HFFc6 (cell line): ENCODE measurements around the gene RPS6KB2. TPM values are rescaled to one million over a fixed set of nuclear protein-coding genes. Genes with fewer than 3 reads are reported as not detected.
A peak's percentile ranks its signal among the peaks of the same experiment; 100 is the strongest.

Experiments
- DNase-seq: peaks from one replicate; pipeline ENCODE4 v3.0.0-alpha.2; 2018
- H3K27ac Mint-ChIP-seq: 2 replicates; pipeline ENCODE4 v1.8.0; 2020; ENCODE audit warnings: mild to moderate bottlenecking, mixed read lengths
- H3K27me3 Mint-ChIP-seq: 2 replicates; pipeline ENCODE4 v1.8.0; 2021; ENCODE audit warnings: mild to moderate bottlenecking, moderate library complexity, mixed read lengths; ENCODE audit not compliant: insufficient read depth
- H3K36me3 Mint-ChIP-seq: 2 replicates; pipeline ENCODE4 v1.8.0; 2021; ENCODE audit warnings: low read depth, mixed read lengths
- H3K4me1 Mint-ChIP-seq: 2 replicates; pipeline ENCODE4 v1.8.0; 2020; ENCODE audit warnings: low read depth, mixed read lengths
- H3K4me3 Mint-ChIP-seq: 2 replicates; pipeline ENCODE4 v1.8.0; 2020; ENCODE audit warnings: mild to moderate bottlenecking, moderate library complexity, mixed read lengths
- H3K9me3 Mint-ChIP-seq: 2 replicates; pipeline ENCODE4 v1.8.0; 2020; ENCODE audit warnings: mild to moderate bottlenecking, mixed read lengths
- total RNA-seq, 6 experiments: library from RNA; stranded (reverse); fragmentation: NEBNext Ultra II Directional; extraction: Animal tissue kit (Norgen Biotek cat#: 25700); gene quantifications; 2 replicates in 1 of 6; 3 replicates in 5 of 6; pipeline ENCODE4 v1.2.3, GENCODE V29; 2021
- TF ChIP-seq, protein P1 (sequence below): fragments of 200-600 bp; sonication (generic); IDR thresholded peaks from 2 replicates; pipeline ENCODE4 v1.5.0; 2021; ENCODE audit warnings: antibody characterized with exemption, mild to moderate bottlenecking

The RPS6KB2 gene
- total RNA-seq, 6 experiments from 2014 or later = 51.5 to 58.4 (median 55.8) TPM

- Mint-ChIP-seq H3K36me3 (no peaks in the 10 kb centered on the region), H3K4me1 (peaks cover 51% of the 10 kb centered on the region), H3K27me3 (peaks cover 2% of the 10 kb centered on the region), H3K27ac (no peak overlapping the region), H3K4me3 (no peak overlapping the region), H3K9me3 (no peaks in the 10 kb centered on the region)
- TF ChIP-seq, protein P1, sequence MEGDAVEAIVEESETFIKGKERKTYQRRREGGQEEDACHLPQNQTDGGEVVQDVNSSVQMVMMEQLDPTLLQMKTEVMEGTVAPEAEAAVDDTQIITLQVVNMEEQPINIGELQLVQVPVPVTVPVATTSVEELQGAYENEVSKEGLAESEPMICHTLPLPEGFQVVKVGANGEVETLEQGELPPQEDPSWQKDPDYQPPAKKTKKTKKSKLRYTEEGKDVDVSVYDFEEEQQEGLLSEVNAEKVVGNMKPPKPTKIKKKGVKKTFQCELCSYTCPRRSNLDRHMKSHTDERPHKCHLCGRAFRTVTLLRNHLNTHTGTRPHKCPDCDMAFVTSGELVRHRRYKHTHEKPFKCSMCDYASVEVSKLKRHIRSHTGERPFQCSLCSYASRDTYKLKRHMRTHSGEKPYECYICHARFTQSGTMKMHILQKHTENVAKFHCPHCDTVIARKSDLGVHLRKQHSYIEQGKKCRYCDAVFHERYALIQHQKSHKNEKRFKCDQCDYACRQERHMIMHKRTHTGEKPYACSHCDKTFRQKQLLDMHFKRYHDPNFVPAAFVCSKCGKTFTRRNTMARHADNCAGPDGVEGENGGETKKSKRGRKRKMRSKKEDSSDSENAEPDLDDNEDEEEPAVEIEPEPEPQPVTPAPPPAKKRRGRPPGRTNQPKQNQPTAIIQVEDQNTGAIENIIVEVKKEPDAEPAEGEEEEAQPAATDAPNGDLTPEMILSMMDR = peak; percentile 95
- peak; percentile 66 for DNase-seq
These were observed 45.8 kb upstream of the RPS6KB2 start for GRCh38 chr11:67382276-67383136.

DNA sequence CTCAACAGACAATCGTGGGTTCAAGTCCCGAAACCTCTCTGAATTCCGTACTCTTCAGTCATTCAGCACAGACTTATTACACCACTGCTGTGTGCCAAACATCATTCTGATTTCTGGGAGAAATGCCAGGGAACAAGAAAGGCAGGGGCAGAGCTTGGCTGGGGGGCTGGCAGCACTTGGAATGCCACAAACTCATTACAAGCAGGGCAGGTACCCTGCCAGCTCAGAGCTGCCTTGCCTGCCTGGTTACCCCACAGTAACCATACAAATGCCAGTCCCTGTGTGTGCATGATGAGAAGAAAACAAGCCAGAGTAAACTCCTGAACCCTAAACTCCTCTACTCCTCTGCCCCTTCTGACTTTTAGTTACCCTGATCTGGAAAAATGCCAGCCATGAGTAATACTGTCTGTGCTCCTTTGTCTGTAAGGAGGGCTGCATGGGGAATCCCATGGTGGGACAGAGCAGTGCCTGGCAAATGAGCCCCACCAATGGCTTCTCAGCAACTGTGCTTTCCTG is 43.4 kb upstream of the RPS6KB2 start:
- Mint-ChIP-seq H3K9me3 (no peaks in the 10 kb centered on the region), H3K27me3 (peaks cover 4% of the 10 kb centered on the region), H3K4me1 (peaks cover 43% of the 10 kb centered on the region), H3K36me3 (no peaks in the 10 kb centered on the region), H3K4me3 (no peak overlapping the region), H3K27ac (no peak overlapping the region)
- TF ChIP-seq, protein P1 = no peak
- peak; percentile 39 for DNase-seq

DNA sequence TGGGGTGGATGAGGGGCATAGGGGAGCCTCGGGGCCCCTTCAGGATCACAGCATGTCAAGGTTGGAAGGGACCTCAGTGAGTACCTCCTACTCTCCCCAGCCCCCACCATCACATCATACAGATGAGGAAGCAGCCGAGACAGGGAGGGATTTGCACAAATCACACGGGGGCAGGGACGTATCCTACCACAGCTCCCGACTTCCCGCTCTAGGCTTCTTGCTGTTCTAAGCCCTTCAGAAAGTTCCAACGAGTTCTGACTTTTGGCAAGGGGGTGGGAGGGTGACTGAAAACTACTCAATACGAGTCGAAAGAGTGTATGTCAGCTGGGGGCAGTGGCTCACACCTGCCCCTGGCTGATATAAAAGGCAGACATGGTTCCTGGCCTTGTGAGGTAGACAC is 41.2 kb upstream of the RPS6KB2 start:
- Mint-ChIP-seq H3K9me3 (no peaks in the 10 kb centered on the region), H3K27me3 (peaks cover 4% of the 10 kb centered on the region), H3K27ac (no peak overlapping the region), H3K4me1 (peaks cover 36% of the 10 kb centered on the region), H3K4me3 (no peak overlapping the region), H3K36me3 (no peaks in the 10 kb centered on the region)
- TF ChIP-seq, protein P1 = no peak
- DNase-seq = no peak

- peaks cover 34% of the 10 kb centered on the region for H3K4me1 Mint-ChIP-seq
- no peak overlapping the region for H3K4me3 Mint-ChIP-seq
- H3K27ac Mint-ChIP-seq = no peak overlapping the region
- TF ChIP-seq, protein P1 = no peak
- no peak for DNase-seq
- H3K27me3 Mint-ChIP-seq = peaks cover 4% of the 10 kb centered on the region
- no peaks in the 10 kb centered on the region for H3K9me3 Mint-ChIP-seq
- no peaks in the 10 kb centered on the region for H3K36me3 Mint-ChIP-seq
These were observed 40.8 kb upstream of the RPS6KB2 start for GRCh38 chr11:67387518-67387917.

DNA sequence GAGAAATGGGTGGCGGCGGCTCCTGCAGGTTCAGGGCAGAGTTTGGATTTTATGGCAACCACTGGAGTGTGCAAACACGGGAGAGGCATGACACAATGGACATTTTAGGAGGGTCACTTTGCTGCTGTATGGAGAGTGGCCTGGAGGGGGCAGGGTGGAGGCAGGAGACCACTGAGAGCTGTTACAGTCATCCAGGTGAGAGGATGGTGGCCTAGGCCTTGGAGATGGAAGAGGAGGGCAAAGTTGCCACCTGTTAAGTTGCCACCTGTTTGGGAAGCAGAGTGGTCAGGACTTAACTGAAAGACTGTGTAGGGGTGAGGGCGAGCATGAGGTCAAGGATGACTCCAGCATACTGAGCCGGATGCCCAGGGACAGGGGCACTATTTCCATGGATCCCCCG is 38.8 kb upstream of the RPS6KB2 start:
- TF ChIP-seq, protein P1 = peak; percentile 70
- no peak for DNase-seq
- Mint-ChIP-seq H3K9me3 (no peaks in the 10 kb centered on the region), H3K4me1 (peaks cover 34% of the 10 kb centered on the region), H3K4me3 (peak overlapping the region; percentile 38), H3K27ac (no peak overlapping the region), H3K36me3 (no peaks in the 10 kb centered on the region), H3K27me3 (peaks cover 4% of the 10 kb centered on the region)
